HCT116 (cell line): ENCODE results near the gene PFN3.

ENCODE experiments used
- CEBPB ChIP-seq: IDR thresholded peaks from 2 replicates; pipeline ENCODE4 v1.6.1; 2012; ENCODE audit warnings: low read depth
- EGR1 ChIP-seq: IDR thresholded peaks from 2 replicates; pipeline ENCODE4 v1.6.1; 2012; ENCODE audit warnings: low read depth
- EZH2 ChIP-seq: fragments of 200-600 bp; sonication (generic); IDR thresholded peaks from 2 replicates; pipeline ENCODE4 v1.6.1; 2017; ENCODE audit warnings: antibody characterized with exemption, mixed run types
- POLR2A ChIP-seq: IDR thresholded peaks from 2 replicates; pipeline ENCODE4 v1.7.0; 2011; ENCODE audit warnings: borderline replicate concordance; ENCODE audit not compliant: insufficient read depth, insufficient read length; ENCODE audit errors: extremely low read depth
- POLR2AphosphoS5 ChIP-seq: IDR thresholded peaks from 2 replicates; pipeline ENCODE4 v1.6.1; 2011; ENCODE audit warnings: mild to moderate bottlenecking, low read depth, low read length, moderate library complexity
- RAD21 ChIP-seq: IDR thresholded peaks from 2 replicates; pipeline ENCODE4 v1.6.1; 2012; ENCODE audit warnings: low read depth, mild to moderate bottlenecking
- REST ChIP-seq: IDR thresholded peaks from 2 replicates; pipeline ENCODE4 v1.6.1; 2012; ENCODE audit warnings: low read depth
- SIN3A ChIP-seq: IDR thresholded peaks from 2 replicates; pipeline ENCODE4 v1.6.1; 2012; ENCODE audit warnings: low read depth
- SRF ChIP-seq: IDR thresholded peaks from 2 replicates; pipeline ENCODE4 v1.6.1; 2012; ENCODE audit warnings: low read depth
- TCF7L2 ChIP-seq: IDR thresholded peaks from 2 replicates; pipeline ENCODE4 v1.7.0; 2011; ENCODE audit warnings: borderline replicate concordance, inconsistent platforms; ENCODE audit not compliant: insufficient read depth, insufficient read length; ENCODE audit errors: extremely low read depth
- YY1 ChIP-seq: IDR thresholded peaks from 2 replicates; pipeline ENCODE4 v1.6.1; 2011; ENCODE audit warnings: low read length, low read depth, moderate library complexity, mild to moderate bottlenecking; ENCODE audit not compliant: insufficient replicate concordance; ENCODE audit errors: extremely low read depth
- TF ChIP-seq, protein P1 (sequence below), 3 experiments: fragments of 200-600 bp in 1 of 3; sonication (generic) in 1 of 3; IDR thresholded peaks in 2 of 3; conservative IDR thresholded peaks in 1 of 3; 2 replicates each; pipeline ENCODE4 v1.5.1; 2012 to 2017; ENCODE audit warnings: low read depth in 2 of 3, low read length in 2 of 3, antibody characterized with exemption in 1 of 3, borderline replicate concordance in 1 of 3, control low read depth in 1 of 3, mild to moderate bottlenecking in 1 of 3, mixed read lengths in 1 of 3, mixed run types in 1 of 3, moderate library complexity in 1 of 3; ENCODE audit not compliant: insufficient read depth in 1 of 3
- TF ChIP-seq, protein P2 (sequence below): IDR thresholded peaks from 2 replicates; pipeline ENCODE4 v1.6.1; 2012

DNA sequence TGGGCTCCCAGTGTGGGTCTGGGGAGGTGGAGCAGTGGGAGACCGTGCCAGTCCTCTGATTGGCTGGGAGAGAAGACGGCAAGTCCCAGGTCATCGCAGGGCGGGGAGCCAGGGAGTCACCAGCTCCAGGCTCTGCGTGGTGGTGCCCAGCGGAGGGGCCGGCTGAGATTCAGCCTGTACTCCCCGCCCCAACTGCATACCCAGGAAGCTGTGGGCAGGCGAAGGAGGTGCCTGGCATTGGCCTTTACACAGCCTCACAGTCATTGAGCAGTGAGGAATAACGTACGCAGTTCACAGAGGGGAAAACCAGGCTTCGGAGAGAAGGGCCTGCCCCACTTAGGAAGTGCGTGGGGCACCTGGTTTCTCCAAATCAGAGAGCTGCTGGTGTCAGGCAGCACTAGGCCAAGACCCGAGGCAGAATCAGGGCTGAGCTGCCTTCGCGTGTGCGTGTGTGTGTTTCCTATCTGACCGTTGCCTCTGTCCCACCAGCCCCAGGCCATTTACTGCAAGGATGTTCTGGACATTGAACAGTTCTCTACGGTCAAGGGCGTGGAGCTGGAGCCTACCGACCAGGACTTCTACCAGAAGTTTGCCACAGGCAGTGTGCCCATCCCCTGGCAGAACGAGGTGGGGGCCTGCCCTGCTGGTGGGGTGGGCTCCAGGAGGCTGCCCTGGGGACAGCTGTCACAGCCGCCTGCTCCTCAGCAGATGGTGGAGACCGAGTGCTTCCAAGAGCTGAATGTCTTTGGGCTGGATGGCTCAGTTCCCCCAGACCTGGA lies 39.9 kb upstream of the PFN3 start:
- TF ChIP-seq REST (no peak), POLR2A (no peak), CEBPB (no peak), SIN3A (no peak), EZH2 (no peak), POLR2AphosphoS5 (no peak), EGR1 (no peak), YY1 (no peak), RAD21 (no peak), TCF7L2 (no peak), SRF (no peak)
- TF ChIP-seq, protein P1, sequence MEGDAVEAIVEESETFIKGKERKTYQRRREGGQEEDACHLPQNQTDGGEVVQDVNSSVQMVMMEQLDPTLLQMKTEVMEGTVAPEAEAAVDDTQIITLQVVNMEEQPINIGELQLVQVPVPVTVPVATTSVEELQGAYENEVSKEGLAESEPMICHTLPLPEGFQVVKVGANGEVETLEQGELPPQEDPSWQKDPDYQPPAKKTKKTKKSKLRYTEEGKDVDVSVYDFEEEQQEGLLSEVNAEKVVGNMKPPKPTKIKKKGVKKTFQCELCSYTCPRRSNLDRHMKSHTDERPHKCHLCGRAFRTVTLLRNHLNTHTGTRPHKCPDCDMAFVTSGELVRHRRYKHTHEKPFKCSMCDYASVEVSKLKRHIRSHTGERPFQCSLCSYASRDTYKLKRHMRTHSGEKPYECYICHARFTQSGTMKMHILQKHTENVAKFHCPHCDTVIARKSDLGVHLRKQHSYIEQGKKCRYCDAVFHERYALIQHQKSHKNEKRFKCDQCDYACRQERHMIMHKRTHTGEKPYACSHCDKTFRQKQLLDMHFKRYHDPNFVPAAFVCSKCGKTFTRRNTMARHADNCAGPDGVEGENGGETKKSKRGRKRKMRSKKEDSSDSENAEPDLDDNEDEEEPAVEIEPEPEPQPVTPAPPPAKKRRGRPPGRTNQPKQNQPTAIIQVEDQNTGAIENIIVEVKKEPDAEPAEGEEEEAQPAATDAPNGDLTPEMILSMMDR (IDR thresholded peaks at IDR 0.05 in 2 of 3, conservative IDR thresholded peaks at IDR 0.05 in 1 of 3; ENCODE audit: borderline replicate concordance in 1 of 3, insufficient read depth in 1 of 3, low read depth in 2 of 3, low read length in 2 of 3) = no peak
- TF ChIP-seq, protein P2, sequence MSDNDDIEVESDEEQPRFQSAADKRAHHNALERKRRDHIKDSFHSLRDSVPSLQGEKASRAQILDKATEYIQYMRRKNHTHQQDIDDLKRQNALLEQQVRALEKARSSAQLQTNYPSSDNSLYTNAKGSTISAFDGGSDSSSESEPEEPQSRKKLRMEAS = no peak
